GM18511 (cell line): ENCODE measurements around the gene NCR3LG1.

Experiments
- ATAC-seq: cut with Tn5 transposase; IDR thresholded peaks from one replicate; pipeline ENCODE4 v1.9.1; 2021; ENCODE audit warnings: mild to moderate bottlenecking, moderate library complexity; ENCODE audit not compliant: unreplicated experiment

NCR3LG1 gene

DNA sequence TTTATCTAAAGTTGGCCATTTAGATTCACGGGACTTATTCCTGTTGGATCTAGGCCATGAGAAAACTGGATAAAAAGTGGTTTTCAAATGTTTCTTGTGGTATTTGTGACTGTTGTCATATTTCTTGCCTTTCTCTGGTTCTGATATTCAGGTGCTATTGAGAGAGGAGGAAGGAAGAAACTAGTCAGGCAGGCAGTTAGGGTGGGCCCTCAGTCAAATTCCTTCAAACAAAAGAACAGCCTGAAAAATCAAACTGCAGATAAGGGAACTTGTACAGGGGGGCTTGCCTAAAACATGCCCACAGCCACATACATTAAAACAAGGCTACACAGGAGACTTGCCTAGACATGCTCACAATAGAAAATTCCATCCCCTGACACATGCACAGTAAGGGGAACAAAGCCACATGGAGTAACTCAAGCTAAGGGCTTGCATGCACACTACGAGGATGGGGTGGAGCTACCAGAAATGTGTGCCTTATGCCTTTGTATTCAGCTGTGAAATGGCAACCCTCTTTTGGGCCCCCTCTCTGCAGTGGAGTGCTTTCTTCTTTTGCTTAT lies 18.2 kb downstream of the NCR3LG1 start:
- ATAC-seq = no peak

GRCh38 chr11:17371614-17372013 lies 20.0 kb downstream of the NCR3LG1 start:
- ATAC-seq = no peak

DNA sequence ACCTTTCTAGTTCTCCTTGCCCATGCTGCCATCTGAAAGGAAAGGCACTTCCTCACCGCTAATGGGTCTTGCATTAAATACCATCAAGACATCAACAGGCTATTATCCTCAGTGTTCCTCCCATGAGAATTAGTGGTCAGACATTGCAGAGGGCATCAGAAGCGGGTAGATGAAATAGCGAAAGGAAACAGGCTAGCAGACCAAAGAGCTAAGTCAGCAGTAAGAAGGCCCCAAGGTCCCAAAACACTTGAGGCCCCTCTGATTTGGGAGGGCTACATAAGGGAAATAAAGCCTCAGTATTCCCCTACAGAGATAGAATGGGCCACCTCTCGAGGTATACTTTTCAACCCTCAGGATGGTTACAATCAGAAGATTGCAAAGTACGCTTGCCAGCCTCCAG lies 23.9 kb downstream of the NCR3LG1 start:
- no peak for ATAC-seq

DNA sequence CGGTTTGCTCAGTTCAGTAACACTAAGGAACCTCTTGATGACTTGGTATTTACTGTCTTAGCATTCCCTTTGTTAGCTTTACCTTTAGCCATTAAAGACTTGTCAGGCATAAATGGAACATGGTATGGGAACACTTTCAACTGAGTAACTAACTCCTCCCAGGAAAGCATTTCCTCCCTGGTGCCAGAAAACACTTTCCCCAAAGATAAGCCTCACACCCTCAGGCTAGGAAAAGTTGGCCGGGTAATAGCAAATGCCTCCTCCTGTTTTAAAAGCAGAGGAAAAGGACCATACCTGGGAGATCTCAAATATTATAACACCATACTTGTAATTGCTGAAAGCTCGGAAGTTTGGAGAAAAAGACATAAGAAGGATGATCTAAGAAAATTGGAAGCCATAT lies 24.9 kb downstream of the NCR3LG1 start:
- ATAC-seq = no peak

GRCh38 chr11:17378655-17379054 lies 27.1 kb downstream of the NCR3LG1 start:
- no peak for ATAC-seq

DNA sequence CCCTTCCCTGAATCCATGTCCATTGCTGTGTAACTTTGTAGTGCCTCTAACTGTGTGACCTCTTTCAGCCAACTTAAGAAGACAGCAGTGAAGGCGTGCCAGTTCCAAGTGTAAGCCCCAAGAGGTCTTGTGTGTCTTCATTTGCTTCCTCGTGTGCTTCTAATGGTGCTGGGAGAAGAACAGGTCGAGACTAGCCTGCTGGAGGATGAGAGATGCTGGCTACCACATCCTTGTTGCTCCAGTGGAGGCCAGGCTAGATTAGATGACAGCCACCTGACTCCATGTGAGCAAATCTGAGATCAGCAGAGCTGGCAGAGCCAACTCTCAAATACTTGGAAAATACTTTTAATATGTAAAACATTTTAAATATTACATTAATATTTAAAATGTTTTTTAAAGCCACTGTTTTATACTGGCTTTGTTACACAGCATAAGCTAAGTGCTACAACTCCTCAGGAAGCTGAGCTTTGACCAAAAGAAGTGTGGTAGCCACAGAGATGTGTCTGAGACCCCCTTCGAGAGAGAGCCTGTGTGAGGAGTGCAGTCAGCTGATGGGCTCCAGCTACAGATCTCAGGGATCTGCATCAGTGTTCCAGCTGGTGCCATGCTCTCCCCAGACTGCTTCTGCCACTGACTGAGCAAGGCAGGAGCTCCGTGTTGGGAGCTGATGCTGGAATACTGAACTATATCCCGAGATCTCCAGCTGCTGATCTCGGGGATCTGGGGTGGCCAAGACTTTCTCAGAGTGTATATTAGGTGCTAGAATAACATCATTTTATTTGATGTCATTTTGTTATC lies 28.0 kb downstream of the NCR3LG1 start:
- ATAC-seq = no peak

DNA sequence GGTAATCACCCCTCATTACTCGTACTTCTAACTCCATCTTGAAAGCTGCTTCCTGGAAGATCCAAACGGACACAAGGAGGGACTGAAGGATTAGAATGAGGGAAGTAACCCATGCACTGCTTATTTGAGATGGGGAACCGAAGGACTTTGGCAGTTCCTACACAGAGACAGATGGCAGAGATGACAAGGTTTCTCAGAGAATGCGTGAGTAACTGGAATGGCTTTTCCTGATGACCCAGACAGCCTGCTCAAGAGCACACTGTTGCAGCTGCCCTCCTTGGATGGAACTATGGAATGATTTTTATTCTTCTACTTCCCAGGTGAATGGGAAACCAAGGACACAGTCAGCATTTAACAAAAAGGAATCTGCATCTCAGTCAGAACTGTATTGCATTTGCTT lies 29.6 kb downstream of the NCR3LG1 start:
- no peak for ATAC-seq

GRCh38 chr11:17382046-17382728 lies 30.6 kb downstream of the NCR3LG1 start:
- no peak for ATAC-seq

DNA sequence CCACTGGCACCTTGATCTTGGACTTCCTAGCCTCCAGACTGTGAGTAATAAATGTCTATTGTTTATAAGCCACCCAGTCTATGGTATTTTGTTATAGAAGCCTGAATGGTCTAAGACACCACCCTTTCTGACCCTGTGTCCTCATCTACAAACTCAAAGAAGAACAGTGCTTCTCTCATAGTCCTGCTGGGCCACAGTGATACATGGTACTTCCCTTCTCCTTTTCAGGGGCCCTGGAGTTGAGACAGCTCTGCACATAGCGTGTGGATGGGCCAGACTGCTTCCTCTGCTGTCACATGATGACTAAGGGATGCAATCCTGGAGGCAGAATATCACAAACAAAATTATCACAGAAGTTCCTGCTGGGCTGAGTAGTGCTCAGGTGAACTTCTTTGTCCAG lies 31.9 kb downstream of the NCR3LG1 start:
- no peak for ATAC-seq

- peak; percentile 60 for ATAC-seq
Observed at GRCh38 chr11:17384002-17384511, 32.5 kb downstream of the NCR3LG1 start.

- no peak for ATAC-seq
Observed at GRCh38 chr11:17385492-17385891, 33.9 kb downstream of the NCR3LG1 start.

DNA sequence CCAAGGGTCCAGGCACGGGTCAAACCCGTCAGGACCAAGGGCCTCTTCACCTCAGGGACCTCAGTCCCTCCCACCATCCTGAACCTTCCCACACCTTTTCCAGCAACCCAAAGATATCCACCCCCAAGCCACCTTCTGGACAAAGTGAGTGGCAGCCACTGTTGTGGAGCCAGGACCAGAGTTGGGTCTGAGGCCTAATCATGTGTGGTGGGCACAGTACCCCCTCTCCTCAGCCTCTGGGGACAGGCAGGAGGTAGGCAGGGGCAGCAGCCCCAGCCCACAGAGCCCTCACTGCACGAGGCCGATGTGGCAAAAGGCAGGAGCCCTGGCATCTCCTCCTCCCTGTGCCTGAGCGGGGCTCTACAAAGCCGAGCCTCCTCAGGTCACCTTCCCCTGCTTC lies 34.3 kb downstream of the NCR3LG1 start:
- no peak for ATAC-seq

GRCh38 chr11:17386331-17387084 lies 34.9 kb downstream of the NCR3LG1 start:
- peak; percentile 60 for ATAC-seq

DNA sequence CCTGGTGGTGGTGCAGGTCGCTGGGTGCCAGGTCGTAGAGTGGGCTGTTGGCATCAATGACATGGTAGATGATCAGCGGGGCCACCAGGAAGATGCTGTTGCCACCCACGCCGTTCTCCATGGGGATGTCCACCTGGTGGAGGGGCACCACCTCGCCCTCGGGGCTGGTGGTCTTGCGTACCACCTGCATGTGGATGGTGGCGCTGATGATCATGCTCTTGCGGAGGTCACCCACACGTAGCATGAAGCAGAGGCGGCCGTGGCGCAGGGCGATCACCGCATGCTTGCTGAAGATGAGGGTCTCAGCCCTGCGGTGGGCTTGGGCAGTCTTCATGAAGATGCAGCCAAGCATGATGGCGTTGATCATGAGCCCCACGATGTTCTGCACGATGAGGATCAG lies 35.7 kb downstream of the NCR3LG1 start:
- ATAC-seq = no peak

DNA sequence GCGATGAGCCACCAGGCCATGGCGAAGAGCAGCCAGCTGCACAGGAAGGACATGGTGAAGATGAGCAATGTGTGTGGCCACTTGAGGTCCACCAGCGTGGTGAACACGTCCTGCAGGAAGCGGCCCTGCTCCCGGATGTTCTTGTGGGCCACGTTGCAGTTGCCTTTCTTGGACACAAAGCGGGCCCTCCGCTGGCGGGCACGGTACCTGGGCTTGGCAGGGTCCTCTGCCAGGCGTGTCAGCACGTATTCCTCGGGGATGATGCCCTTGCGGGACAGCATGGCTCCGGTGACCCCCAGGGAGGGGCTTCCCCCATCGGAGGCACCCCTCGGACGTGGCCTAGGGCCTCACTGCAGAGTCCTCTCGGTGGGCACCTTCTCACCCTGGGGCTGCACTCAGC lies 36.2 kb downstream of the NCR3LG1 start:
- no peak for ATAC-seq

- peak; percentile 47 for ATAC-seq
Observed at GRCh38 chr11:17388609-17389210, 37.1 kb downstream of the NCR3LG1 start, which contains the start of gene KCNJ11. Gene KCNJ11, minus strand, starts transcription at chr11:17388659. Its CDS starts 568 bp downstream, at chr11:17388091.

DNA sequence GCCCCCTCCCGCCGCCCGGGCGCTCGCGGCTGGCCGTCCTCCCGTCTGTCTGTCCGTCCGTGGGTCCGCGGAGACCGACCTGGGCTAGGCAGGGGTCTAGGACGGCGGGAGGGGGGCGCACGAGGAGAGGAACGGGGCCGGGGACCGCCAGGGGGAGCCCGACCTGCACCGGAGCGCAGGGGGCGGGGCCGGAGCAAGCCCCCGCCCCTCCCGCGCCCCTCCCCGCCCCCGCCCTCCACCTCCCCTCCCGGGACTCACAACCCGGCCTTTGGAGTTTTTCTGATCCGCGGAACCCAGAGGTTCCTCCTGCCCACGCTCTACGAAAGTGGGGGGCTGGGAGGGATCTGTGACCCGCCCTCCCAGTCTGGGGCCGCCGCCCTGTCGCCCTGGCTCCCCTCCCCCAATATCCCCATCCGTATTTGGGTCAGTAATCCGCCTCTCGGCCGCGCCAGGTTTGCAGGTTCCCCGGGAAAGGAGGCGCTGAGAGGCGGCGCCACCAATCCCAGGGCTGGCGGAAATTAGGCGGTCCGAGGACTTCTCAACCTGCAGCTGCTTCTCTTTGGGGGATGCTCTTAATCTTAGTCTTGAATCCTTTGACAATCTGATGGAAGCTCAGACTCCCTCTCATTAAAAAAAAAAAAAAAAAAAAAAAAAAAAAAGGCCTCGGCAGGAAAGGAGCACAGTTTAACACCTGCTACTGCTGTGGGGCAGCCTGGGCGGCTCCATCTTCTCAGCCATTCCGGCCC lies 37.8 kb downstream of the NCR3LG1 start:
- ATAC-seq = peak; percentile 67

DNA sequence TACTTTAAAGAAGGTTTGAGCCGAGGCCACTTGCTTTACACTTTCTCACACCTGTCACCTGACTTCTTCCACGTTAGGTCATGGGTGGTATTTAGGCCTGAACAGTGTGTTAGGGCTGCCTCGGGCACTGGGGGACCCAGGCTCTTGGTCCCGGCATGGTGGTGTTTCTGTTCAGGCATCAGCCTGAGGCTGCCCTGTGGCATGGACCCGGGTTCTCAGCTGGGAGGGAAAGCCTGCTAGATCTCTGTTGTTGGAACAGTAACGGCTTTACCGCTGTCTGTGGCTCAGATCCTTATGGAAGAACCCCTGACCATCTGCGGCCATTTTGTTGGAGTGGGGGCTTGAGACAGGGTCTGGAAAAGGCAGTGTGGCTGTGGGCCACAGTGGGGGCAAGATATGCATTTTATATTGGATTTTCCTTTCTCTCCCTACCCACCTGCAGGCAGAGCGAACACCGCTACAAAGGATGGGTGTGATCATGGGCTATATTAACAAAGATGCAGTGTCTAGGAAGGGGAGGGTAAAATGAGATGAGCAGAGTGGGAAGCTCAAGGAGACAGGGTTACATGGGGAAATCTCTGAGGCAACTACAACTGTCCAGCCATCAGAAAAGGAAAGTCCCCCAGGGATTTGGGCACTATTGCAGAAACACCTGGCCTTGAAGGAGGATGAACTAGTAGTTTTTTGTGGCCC lies 38.5 kb downstream of the NCR3LG1 start:
- no peak for ATAC-seq
